NCI-H2107 treated with DMSO at 0.1 percent for 48 hours (cell line): Measurements from ENCODE around the gene HNRNPCL4.
"Not testable (repeated sequence)": the region's sequence is repeated elsewhere in the genome, so short reads cannot be mapped to it uniquely, and the experiment has no call there.

Experiments used
- DNase-seq: peaks from one replicate; lab custom pipeline; 2025; ENCODE audit not compliant: unreplicated experiment; lab: John Stamatoyannopoulos, UW

The HNRNPCL4 gene

GRCh38 chr1:13165531-13165930 lies at the start of gene HNRNPCL4:
Gene HNRNPCL4, minus strand, starts transcription at chr1:13165631. Its CDS starts 164 bp downstream, at chr1:13165467.
- not testable (repeated sequence) for DNase-seq

GRCh38 chr1:13208712-13209111 lies 43.3 kb upstream of the HNRNPCL4 start:
- not testable (repeated sequence) for DNase-seq

- not testable (repeated sequence) for DNase-seq
Observed at GRCh38 chr1:13201309-13201708, 35.9 kb upstream of the HNRNPCL4 start, which contains the start of gene PRAMEF13. Gene PRAMEF13, minus strand, starts transcription at chr1:13201409. Its CDS starts 1,820 bp downstream, at chr1:13199589.

- DNase-seq: not testable (repeated sequence)
Observed at GRCh38 chr1:13171548-13171947, 6.1 kb upstream of the HNRNPCL4 start, which contains the start of gene PRAMEF9. Gene PRAMEF9, plus strand, starts transcription at chr1:13171848. Its CDS starts 3,433 bp downstream, at chr1:13175281.

GRCh38 chr1:13155909-13156308 lies 9.5 kb downstream of the HNRNPCL4 start, which contains the start of gene PRAMEF26:
Gene PRAMEF26, minus strand, starts transcription at chr1:13156009. Its CDS starts 2,914 bp downstream, at chr1:13153095.
- not testable (repeated sequence) for DNase-seq

- DNase-seq: not testable (repeated sequence)
Observed at GRCh38 chr1:13116754-13117153, 48.7 kb downstream of the HNRNPCL4 start, which contains the start of gene HNRNPCL2. Gene HNRNPCL2, minus strand, starts transcription at chr1:13116854. Its CDS starts 454 bp downstream, at chr1:13116400.
